ENCODE data around the gene SH3BGRL2.
"Not testable (repeated sequence)": the region's sequence is repeated elsewhere in the genome, so short reads cannot be mapped to it uniquely, and the experiment has no call there.

The SH3BGRL2 gene

DNA sequence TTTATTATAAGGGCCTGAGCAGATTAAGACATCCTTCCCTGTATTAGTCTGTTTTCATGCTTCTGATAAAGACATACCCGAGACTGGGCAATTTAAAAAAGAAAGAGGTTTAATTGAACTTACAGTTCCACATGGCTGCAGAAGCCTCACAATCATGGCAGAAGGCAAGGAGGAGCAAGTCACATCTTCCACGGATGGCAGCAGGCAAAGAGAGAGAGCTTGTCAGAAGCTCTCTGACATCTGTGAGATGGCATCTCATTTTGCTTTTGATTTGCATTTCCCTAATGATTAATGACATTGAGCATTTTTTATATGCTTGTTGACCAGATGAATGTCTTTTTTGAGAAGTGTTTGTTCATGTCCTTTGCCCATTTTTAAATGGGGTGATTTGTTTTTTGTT is 114.2 kb downstream of the SH3BGRL2 start:
- DNase-seq (ENCODE audit: low spot score): not testable (repeated sequence)

DNA sequence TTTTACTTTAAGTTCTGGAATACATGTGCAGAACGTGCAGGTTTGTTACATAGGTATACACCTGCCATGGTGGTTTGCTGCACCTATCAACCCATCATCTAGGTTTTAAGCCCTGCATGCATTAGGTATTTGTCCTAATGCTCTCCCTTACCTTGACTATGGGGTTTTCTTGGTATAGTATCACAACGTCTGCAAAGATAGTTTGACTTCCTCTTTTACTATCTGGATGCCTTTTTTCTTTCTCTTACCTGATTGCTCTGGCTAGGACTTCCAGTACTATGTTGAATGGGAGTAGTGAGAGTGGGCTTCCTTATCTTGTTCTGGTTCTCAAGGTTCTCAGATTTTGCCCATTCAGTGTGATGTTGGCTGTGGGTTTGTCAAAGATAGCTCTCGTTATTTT is 115.2 kb downstream of the SH3BGRL2 start:
- not testable (repeated sequence) for DNase-seq (ENCODE audit: low spot score)

DNA sequence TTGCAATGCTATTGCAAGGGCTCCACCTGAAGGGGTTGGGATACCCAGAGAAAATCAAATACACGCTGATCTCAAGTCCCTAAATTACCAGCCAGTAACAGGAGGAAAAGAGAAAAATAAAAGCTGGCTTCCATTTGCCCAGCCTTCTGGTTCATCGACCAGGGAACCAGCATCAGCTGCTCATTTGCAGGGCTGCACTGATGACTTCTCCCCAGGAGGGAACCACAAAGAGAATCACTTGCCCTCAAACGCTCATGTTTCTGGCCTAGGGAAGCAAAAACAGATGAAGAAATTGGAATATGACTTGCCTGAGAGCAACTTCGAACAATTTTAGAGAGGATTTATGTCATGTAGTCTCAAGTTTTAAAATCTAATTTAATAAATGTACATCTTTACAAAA is 119.7 kb downstream of the SH3BGRL2 start:
- DNase-seq (ENCODE audit: low spot score): no peak

All from RKO (cell line).